GM23338 (cell line): ENCODE measurements around the gene THSD7A. TPM values are rescaled to one million over a fixed set of nuclear protein-coding genes. Genes with fewer than 3 reads are reported as not detected.

Experiments used
- ATAC-seq: fragments of 200-7000 bp; cut with Tn5 transposase; 3 replicates; pipeline ENCODE4 v1.9.1; 2020
- DNase-seq: peaks from one replicate; pipeline ENCODE4 v3.0.0-alpha.2; 2015; ENCODE audit warnings: low spot score
- H2AFZ ChIP-seq: fragments of 200-600 bp; sonication (generic); 2 replicates; pipeline ENCODE4 v1.8.0; 2016; ENCODE audit warnings: antibody characterized with exemption, mild to moderate bottlenecking, moderate library complexity
- H3F3A ChIP-seq: fragments of 200-600 bp; sonication (generic); replicated peaks from 2 replicates; pipeline ENCODE4 v1.8.0; 2017; ENCODE audit warnings: antibody characterized with exemption, mixed run types, low read depth
- H3K27ac ChIP-seq: fragments of 200-600 bp; sonication (generic); 2 replicates; pipeline ENCODE4 v1.6.1; 2016; ENCODE audit warnings: low read depth
- H3K27me3 ChIP-seq: fragments of 200-600 bp; sonication (generic); 2 replicates; pipeline ENCODE4 v1.8.0; 2016; ENCODE audit warnings: mild to moderate bottlenecking, mixed run types, moderate library complexity; ENCODE audit not compliant: insufficient read depth
- H3K36me3 ChIP-seq: fragments of 200-600 bp; sonication (generic); 2 replicates; pipeline ENCODE4 v1.8.0; 2016; ENCODE audit warnings: mild to moderate bottlenecking; ENCODE audit not compliant: insufficient read depth
- H3K4me1 ChIP-seq: fragments of 200-600 bp; sonication (generic); 2 replicates; pipeline ENCODE4 v1.8.0; 2016; ENCODE audit warnings: mild to moderate bottlenecking, moderate library complexity; ENCODE audit not compliant: insufficient read depth
- H3K4me2 ChIP-seq: fragments of 200-600 bp; sonication (generic); 2 replicates; pipeline ENCODE4 v1.7.1; 2017; ENCODE audit warnings: mixed run types
- H3K4me3 ChIP-seq: fragments of 200-600 bp; sonication (generic); 2 replicates; pipeline ENCODE4 v1.6.1; 2016; ENCODE audit warnings: mixed run types
- H3K79me2 ChIP-seq: fragments of 200-600 bp; sonication (generic); replicated peaks from 2 replicates; pipeline ENCODE4 v1.8.0; 2017; ENCODE audit warnings: mild to moderate bottlenecking; ENCODE audit not compliant: insufficient read depth
- H3K9me2 ChIP-seq: fragments of 200-600 bp; sonication (generic); 2 replicates; pipeline ENCODE4 v1.8.0; 2017; ENCODE audit not compliant: insufficient read depth
- H4K20me1 ChIP-seq: fragments of 200-600 bp; sonication (generic); replicated peaks from 2 replicates; pipeline ENCODE4 v1.8.0; 2017; ENCODE audit warnings: mild to moderate bottlenecking; ENCODE audit not compliant: insufficient read depth
- H3K27ac Mint-ChIP-seq: 2 replicates; pipeline ENCODE4 v1.8.0; 2020; ENCODE audit warnings: inconsistent platforms, mild to moderate bottlenecking, moderate library complexity, mixed read lengths
- H3K27me3 Mint-ChIP-seq: 3 replicates; pipeline ENCODE4 v1.8.0; 2022; ENCODE audit warnings: low read depth, mild to moderate bottlenecking, moderate library complexity, mixed read lengths, inconsistent platforms; ENCODE audit not compliant: insufficient read depth, poor library complexity
- H3K36me3 Mint-ChIP-seq: 3 replicates; pipeline ENCODE4 v1.8.0; 2021; ENCODE audit warnings: low read depth, mild to moderate bottlenecking, inconsistent platforms, moderate library complexity, mixed read lengths
- H3K4me1 Mint-ChIP-seq: 3 replicates; pipeline ENCODE4 v1.8.0; 2020; ENCODE audit warnings: mild to moderate bottlenecking, inconsistent platforms, mixed read lengths
- H3K4me3 Mint-ChIP-seq: 3 replicates; pipeline ENCODE4 v1.8.0; 2021; ENCODE audit warnings: moderate library complexity, mild to moderate bottlenecking, inconsistent platforms, mixed read lengths
- H3K9me3 Mint-ChIP-seq: 3 replicates; pipeline ENCODE4 v1.8.0; 2020; ENCODE audit warnings: moderate library complexity, mild to moderate bottlenecking, inconsistent platforms, mixed read lengths
- CTCF ChIP-seq, 2 experiments: fragments of 200-600 bp in 1 of 2; sonication (generic) in 1 of 2; conservative IDR thresholded peaks; 2 replicates each; pipeline versions ENCODE4 v1.5.1 to v1.6.1; 2016 to 2017; ENCODE audit warnings: antibody characterized with exemption in 2 of 2, low read depth in 2 of 2, mild to moderate bottlenecking in 2 of 2, moderate library complexity in 1 of 2
- ETS1 ChIP-seq: IDR thresholded peaks from 2 replicates; pipeline ENCODE4 v1.6.1; 2016; ENCODE audit warnings: antibody characterized with exemption
- EZH2 ChIP-seq: fragments of 200-600 bp; sonication (generic); IDR thresholded peaks from one replicate; pipeline ENCODE4 v1.8.0; 2017; ENCODE audit warnings: antibody characterized with exemption, mild to moderate bottlenecking, low read depth; ENCODE audit not compliant: unreplicated experiment
- EZH2phosphoT487 ChIP-seq: fragments of 200-600 bp; sonication (generic); IDR thresholded peaks from one replicate; pipeline ENCODE4 v1.8.1; 2018; ENCODE audit warnings: antibody characterized with exemption; ENCODE audit not compliant: unreplicated experiment
- JUNB ChIP-seq: IDR thresholded peaks from one replicate; pipeline ENCODE4 v1.6.1; 2016; ENCODE audit warnings: antibody characterized with exemption; ENCODE audit not compliant: unreplicated experiment
- NANOG ChIP-seq: IDR thresholded peaks from 2 replicates; pipeline ENCODE4 v1.6.1; 2016; ENCODE audit warnings: antibody characterized with exemption, borderline replicate concordance
- POLR2AphosphoS5 ChIP-seq: IDR thresholded peaks from 2 replicates; pipeline ENCODE4 v1.6.1; 2016; ENCODE audit warnings: antibody characterized with exemption, low read depth
- REST ChIP-seq: IDR thresholded peaks from one replicate; pipeline ENCODE4 v1.6.1; 2018; ENCODE audit warnings: antibody characterized with exemption; ENCODE audit not compliant: unreplicated experiment
- STAT1 ChIP-seq: IDR thresholded peaks from one replicate; pipeline ENCODE4 v1.6.1; 2016; ENCODE audit warnings: antibody characterized with exemption; ENCODE audit not compliant: unreplicated experiment
- ZNF114 ChIP-seq: fragments of 250-450 bp; sonication (Bioruptor Pico); IDR thresholded peaks from 2 replicates; pipeline ENCODE4 v1.5.0; 2020; ENCODE audit warnings: mild to moderate bottlenecking, moderate library complexity
- polyA plus RNA-seq: library from polyadenylated mRNA; unstranded; fragments of >200 nt; fragmentation: Nextera tagmentation; extraction: Ambion mirVana; gene quantifications from 2 replicates; pipeline ENCODE4 v1.2.1, GENCODE V29; 2016
- total RNA-seq: library from RNA; depleted of rRNA; stranded (reverse); fragments of >200 nt; shearing (Covaris generic); gene quantifications from 2 replicates; pipeline ENCODE4 v1.2.3, GENCODE V29; 2014

THSD7A gene
- total and polyA plus RNA-seq, 2 experiments from 2014 or later: 1.3 to 2.1 TPM

- Histone ChIP-seq H4K20me1 (no peaks in the 10 kb centered on the region), H2AFZ (0 out of 2 replicates have a peak overlapping the region, but pooled peaks have one; percentile 11), H3K9me2 (no peaks in the 10 kb centered on the region), H3K27me3 (no peaks in the 10 kb centered on the region), H3F3A (no peaks in the 10 kb centered on the region), H3K4me1 (no peaks in the 10 kb centered on the region), H3K4me2 (no peak overlapping the region), H3K27ac (no peak overlapping the region), H3K36me3 (no peaks in the 10 kb centered on the region), H3K79me2 (no peaks in the 10 kb centered on the region), H3K4me3 (no peak overlapping the region)
- H3K9me3 Mint-ChIP-seq: no peaks in the 10 kb centered on the region
- TF ChIP-seq CTCF (conservative IDR thresholded peaks at IDR 0.05; ENCODE audit: low read depth in 2 of 2): no peak
- no peak for ATAC-seq
- H3K36me3 Mint-ChIP-seq: no peaks in the 10 kb centered on the region
- no peaks in the 10 kb centered on the region; the same call in 2 of the 3 replicates for H3K4me1 Mint-ChIP-seq
- H3K4me3 Mint-ChIP-seq: no peak overlapping the region
- H3K27me3 Mint-ChIP-seq: no peaks in the 10 kb centered on the region
- peak overlapping the region; percentile 10; the same call in 1 of the 2 replicates for H3K27ac Mint-ChIP-seq
- no peak for DNase-seq
Measured at GRCh38 chr7:11726001-11726793, 105.8 kb downstream of the THSD7A start.

- Mint-ChIP-seq H3K4me1 (peaks cover 16% of the 10 kb centered on the region), H3K9me3 (no peaks in the 10 kb centered on the region), H3K27me3 (no peaks in the 10 kb centered on the region), H3K36me3 (no peaks in the 10 kb centered on the region), H3K4me3 (no peak overlapping the region), H3K27ac (no peak overlapping the region)
- no peak for ATAC-seq
- DNase-seq: no peak
- Histone ChIP-seq H3K4me2 (no peak overlapping the region), H3K27ac (no peak overlapping the region), H3K9me2 (no peaks in the 10 kb centered on the region), H3F3A (no peaks in the 10 kb centered on the region), H2AFZ (no peak overlapping the region), H3K36me3 (no peaks in the 10 kb centered on the region), H3K79me2 (no peaks in the 10 kb centered on the region), H4K20me1 (no peaks in the 10 kb centered on the region), H3K4me3 (no peak overlapping the region), H3K4me1 (peaks cover 13% of the 10 kb centered on the region), H3K27me3 (no peaks in the 10 kb centered on the region)
- no peak for TF ChIP-seq ETS1
- no peak for TF ChIP-seq EZH2phosphoT487
- TF ChIP-seq ZNF114 (CRISPR knock-in tag): no peak
- no peak for TF ChIP-seq REST
- TF ChIP-seq JUNB: no peak
- TF ChIP-seq NANOG: no peak
- no peak for TF ChIP-seq CTCF (conservative IDR thresholded peaks at IDR 0.05; ENCODE audit: low read depth in 2 of 2)
- no peak for TF ChIP-seq POLR2AphosphoS5
- no peak for TF ChIP-seq EZH2
- no peak for TF ChIP-seq STAT1
Measured at GRCh38 chr7:11716185-11716584, 115.8 kb downstream of the THSD7A start.
